ENCODE results near the gene KITLG.
A peak's percentile ranks its signal among the peaks of the same experiment; 100 is the strongest.
"Not testable (repeated sequence)": the region's sequence is repeated elsewhere in the genome, so short reads cannot be mapped to it uniquely, and the experiment has no call there.

Gene KITLG, protein sequence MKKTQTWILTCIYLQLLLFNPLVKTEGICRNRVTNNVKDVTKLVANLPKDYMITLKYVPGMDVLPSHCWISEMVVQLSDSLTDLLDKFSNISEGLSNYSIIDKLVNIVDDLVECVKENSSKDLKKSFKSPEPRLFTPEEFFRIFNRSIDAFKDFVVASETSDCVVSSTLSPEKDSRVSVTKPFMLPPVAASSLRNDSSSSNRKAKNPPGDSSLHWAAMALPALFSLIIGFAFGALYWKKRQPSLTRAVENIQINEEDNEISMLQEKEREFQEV

DNA sequence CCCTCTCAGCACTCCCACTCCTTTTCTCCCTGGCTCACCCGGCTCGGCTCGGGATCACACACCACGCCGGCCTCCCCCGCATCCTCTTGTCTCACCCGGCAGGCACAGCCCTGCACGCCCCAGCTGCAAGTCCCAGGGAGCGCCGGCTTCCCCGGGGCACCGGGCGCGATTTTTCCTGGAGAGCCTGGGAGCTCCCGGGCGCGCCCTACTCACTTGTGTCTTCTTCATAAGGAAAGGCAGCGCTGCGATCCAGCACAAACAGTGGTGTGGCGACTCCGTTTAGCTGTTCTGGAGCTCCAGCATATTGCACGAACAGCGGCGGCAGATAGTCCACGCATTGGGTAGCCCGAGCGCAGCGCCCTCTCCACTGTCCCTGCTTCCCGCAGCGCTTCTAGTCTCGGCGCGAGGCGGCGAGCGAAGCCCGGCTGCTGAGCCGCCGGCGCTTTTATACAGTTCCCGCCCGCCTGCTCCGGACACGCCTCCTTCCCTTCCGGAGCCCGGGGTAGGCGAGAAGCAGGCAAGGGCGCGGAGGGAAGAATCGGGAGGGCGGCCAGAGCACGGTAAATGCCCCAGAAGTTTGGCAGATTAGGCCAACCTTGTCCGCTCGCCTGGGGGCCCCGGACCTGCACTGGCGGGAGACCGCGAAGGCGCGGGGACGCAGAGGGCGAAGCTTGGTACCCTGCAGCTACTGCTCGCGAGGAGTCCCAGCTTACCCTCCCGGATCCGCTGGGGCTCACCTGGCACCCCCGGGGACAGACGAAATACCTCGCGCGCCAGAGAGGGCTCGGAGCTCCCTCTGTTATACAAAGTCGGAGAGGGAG is at the start of gene KITLG:
TSS of gene KITLG (minus strand) at position 421 of the 821 bp plus-strand sequence. CDS start at position 228, 193 bp downstream.
- peak; percentile 6 to 10 for DNase-seq (ENCODE audit: low read depth in 2 of 2)

DNA sequence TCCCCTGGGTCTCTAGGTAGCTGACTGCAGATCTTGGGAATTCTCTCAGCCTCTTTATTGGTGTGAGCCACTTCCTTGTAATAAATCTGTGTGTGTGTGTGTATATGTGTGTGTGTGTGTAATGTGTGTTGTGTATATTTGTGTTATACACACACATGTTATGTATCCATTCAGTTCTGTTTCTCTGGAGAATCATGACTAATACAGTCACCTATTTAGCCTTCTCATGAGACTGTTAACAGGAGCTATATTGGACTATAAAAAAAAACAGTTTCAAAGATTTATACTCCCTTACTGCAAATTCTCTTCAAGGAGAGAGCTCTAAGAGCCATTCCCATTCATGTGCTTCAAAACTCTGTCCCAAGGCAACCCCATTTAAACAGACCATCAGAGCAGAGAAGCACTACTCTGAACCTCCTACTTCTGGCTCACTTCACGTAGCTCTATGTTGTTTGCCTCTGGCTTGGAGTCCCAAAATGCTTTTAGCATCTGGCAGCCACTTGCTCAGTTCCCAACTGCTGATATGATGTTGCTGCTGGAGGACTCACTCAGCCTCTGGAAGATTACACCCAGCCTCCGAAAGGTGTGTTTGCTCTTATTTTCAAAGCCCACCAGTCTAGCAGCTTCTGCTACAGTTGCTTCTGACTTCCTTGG is 48.7 kb upstream of the KITLG start:
- no peak for DNase-seq (ENCODE audit: low read depth in 2 of 2)

DNA sequence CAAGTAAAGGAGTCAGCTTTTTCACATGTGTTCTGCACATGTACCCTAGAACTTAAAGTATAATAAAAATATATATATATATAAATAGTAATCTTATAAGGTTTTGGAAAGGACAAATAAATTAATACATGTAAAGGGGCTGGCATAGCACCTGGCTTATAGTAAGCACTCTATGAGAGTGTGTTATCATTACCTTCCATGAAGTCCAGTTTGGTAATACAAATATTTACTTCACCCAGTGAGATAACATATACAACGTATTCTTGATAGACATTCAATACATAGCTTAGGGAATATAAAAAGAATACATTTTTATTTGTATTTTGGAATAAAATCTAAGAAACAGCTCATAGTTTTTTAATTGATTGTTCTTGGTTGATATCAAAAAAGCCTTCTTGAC is 47.8 kb upstream of the KITLG start:
- not testable (repeated sequence) for DNase-seq (ENCODE audit: low read depth in 2 of 2)

DNA sequence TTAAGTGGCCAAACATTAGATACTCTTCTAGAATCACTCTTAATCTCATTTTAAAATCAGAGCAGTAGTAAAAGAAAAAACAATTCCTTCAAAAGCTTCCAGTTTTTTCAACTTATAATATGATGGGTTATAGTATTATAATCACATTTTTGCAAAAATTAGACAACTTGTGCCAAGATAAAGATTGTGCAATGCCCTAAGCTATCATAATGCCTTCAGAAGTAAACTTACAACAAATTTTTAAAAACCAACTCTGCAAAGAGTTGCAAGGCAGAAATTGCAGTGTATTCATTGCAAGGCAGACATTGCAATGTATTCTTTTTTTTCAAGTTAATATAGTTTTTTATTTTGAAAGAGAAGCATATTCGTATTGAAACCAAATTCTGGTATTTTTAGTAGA is 47.2 kb upstream of the KITLG start:
- DNase-seq (ENCODE audit: low read depth in 2 of 2), result no peak

DNA sequence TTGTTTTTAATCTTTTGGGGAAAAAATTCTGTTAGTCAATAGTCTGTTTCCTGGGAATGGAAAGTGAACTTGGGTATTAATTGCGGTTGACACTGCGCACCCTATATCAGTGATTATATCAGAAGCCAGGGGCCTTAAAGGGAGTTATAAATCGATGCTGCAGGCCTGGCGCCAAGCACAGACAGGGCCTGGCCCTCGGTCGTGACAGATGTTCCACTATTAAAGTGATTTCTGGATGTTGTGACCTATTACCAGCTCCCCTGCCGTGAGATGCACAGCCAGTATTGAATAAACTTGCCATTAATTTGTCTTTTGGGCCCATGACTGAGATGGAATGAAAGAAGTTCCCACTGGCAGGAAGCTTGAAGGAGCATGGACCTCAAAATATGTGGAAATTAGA is 45.1 kb upstream of the KITLG start:
- no peak for DNase-seq (ENCODE audit: low read depth in 2 of 2)

DNA sequence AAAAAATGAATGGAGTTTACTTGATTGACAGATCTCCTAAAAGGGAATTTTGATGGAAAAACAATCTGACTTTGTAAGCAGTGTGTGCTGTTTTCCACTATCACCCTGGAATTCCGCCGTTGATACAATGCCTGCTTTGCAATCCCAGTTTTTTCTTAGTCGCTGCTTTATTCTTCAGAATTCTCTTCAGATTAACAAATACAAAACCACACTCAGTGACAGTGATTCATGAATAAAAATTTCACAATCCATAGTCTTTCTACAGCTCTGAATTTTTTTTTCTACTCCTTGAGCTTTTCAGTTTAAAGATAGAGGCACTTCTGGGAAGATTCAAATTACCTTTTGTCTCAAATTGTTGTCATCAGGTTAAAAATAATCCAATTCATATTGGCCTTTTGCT is 44.6 kb upstream of the KITLG start:
- DNase-seq (ENCODE audit: low read depth in 2 of 2), result no peak

DNA sequence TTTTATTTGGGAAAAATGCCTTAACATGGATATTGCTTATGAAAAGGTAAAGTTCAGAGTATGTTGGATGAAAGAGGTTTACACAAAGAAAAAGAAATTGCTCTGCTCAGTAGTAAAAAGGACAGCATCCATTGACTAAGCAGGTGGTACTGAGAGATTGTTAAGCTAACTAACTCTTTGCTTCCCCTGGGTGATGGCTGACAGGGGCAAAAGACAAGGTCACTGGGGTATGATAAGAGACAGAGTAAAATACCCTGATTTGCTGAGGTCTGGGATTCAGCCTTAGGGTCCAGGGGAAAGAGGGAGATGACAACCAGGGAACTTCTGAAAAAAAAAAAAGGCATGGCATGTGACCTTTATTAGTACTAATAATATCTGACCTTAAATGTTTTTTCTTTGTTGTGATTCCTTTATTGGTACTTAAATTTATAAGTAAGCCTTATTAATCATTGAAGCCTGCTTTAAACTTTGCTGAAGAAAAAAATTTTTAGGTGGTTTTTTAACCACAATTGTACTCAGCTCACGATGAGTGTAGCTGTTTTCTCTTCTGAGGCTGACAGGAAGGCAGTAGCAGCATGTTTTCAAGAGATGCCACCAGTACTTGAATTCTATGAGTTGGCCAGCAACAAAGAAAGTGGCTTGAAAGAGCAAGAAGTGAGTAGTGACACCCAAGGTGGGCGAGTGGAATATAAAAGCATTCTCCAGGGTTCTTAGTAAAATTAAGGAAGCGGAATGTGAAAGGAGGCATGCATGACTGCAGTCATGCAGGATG is 43.7 kb upstream of the KITLG start:
- DNase-seq (ENCODE audit: low read depth in 2 of 2), result no peak

DNA sequence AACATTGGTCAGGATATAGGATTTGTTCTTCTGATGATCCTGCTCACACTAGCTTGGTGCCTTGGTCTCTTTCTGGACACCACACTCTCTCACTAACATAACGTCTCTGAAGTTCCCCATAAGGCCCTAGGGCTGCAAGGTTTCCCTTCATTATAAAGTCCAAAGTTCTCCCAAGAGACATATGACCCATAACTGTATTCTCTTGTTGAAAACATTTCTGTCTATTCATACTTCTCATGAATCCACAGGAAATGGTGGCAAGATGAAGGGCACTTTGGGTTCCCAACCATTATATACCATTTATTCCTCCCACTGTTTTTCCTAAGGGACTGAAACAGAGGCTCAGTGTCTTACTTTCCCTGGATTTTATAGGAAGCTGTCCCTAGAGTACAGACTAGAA is 37.1 kb upstream of the KITLG start:
- DNase-seq (ENCODE audit: low read depth in 2 of 2), result no peak

DNA sequence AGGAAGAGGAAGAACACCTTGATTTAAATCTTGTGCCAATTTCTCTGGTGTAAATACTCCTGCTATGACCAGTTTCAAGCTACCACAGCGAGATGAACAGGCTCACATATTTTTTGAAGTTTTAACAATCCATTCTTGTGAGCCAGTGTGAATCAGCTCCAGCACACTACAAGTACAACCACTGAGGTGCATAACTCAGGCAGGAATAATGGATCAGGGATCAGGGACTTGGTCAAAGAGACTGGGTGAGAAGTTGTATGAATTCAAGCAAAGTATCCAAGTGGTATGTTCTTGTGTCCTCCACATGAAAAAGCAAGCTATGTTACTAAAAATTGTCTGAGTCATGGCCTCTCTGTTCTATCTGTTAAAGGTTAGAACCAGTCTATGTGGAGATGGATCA is 35.2 kb upstream of the KITLG start:
- no peak for DNase-seq (ENCODE audit: low read depth in 2 of 2)

DNA sequence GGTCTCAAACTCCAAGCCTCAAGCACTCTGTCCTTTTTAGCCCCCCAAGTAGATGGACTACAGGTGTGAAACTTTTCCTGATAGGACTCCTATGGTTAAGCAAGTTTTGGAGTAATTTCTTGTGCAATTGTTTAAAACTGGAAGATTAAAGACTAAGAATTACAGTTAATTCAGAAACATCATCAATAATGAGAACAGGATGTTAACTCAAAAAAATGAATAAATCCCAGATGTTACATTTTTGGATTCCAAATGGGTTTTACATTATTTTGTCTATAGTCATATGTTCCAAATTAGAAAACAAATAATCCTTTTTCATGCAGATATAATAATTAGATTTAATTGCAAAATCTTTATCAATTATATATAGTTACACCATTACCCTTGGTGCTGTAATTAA is 24.4 kb upstream of the KITLG start:
- no peak for DNase-seq (ENCODE audit: low read depth in 2 of 2)

DNA sequence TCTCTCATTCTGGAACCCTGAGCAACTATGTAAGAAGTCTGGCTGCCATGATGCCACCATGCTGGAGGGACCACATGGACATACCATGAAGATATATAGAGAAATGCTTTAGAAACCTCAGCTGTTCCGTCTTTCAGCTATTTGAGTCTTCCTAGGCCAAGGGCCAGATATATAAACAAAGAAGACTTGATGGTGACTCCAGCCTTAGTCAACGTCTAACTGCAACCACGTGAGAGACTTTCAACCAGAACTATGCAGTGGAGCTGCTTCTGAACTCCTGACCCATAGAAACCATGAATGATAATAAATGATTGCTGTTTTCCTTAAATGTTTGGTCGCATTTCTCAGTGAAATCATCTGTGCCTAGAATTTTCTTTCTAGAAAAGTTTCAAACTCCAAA is 20.0 kb upstream of the KITLG start:
- DNase-seq (ENCODE audit: low read depth in 2 of 2), result no peak

DNA sequence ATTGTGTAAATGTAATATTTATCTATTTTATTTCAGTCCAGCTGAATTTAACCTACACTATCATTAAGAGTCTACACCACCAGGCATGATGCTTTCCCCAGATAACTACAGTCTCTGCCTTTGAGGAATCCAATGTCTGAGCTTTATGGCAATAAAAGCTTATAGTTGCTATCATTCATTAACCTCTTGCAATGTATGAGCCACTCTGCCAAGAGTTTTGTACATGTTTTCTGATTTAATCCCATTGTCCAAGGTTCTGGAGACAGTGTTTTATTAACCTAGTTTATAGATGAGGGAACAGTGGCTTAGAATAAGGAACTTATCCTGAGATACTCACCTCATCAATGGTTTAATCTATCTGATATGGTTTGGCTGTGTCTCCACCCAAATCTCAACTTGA is 17.1 kb upstream of the KITLG start:
- DNase-seq (ENCODE audit: low read depth in 2 of 2), result no peak

DNA sequence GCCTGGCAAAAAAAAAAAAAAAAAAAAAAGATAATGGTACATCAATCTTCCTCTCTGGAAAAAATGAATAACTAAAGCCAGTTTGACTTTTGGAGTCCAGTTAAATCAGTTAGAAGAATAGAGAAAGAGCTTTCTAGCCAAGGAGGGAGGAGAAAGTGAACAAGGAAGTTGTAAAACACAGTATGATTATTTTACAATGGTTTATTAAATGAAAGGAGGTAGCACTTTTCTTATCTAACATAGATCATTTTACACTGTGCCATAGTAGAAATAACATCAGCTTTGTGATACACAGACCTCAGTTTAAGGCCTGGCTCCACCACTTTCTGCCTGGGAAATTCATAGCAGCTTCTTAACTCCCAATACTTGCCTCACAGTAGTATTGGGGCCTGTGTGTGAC is 15.4 kb upstream of the KITLG start:
- no peak for DNase-seq (ENCODE audit: low read depth in 2 of 2)

DNA sequence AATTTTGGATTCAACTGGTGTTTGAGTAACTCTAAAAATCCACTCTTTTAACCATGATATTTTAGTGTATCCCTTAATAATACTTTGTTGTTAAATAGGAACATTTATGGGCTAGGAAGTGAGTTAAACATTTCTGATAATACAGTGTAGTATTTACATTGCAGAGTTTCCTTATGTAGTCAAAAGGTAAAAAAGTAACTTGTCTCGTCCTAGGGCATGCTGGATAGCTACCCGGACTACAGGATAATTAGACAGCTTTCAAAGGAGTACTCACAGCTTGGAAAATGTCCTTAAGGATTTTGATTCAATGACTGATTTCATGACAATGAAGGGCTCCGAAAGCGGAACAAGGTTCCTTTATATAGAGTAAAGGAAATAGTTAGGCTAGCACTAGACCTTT is 14.5 kb upstream of the KITLG start:
- no peak for DNase-seq (ENCODE audit: low read depth in 2 of 2)

DNA sequence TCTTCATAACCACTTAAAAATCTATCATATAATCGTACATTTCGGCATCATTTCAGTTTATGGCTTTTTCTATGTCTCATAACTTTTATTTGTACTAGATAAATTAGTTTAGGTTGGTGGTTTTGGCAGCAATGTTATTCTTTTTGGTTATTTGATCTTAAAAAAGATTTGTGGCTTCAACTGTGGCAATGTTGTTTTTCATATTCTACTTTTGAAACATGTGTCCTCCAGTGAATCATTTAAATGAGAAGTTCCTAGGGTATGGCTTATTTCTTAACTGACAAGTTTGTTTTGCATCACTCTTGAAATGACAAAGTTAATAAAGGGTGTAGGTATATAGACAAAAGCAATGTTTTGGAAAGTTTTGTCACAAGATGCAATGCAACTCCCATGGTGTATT is 11.1 kb upstream of the KITLG start:
- no peak for DNase-seq (ENCODE audit: low read depth in 2 of 2)

DNA sequence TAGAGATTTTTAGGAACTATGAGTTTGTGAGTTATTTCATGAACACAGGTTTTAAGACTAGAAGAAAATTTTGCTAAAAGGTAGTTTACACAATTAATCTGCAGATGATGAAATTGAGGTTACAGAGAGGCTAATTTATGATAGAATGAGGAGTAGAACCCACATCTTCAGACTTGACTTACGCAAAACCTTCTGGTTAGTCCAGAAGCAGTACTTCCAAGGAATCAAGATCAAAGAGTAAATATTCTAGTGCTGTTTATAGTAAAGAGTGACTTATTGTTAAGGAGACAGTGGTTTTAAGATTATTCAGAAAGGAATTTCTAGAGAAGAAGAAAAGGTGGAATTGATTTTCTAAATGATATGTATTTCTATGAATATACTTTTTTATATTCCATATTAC is 10.6 kb upstream of the KITLG start:
- no peak for DNase-seq (ENCODE audit: low read depth in 2 of 2)

DNA sequence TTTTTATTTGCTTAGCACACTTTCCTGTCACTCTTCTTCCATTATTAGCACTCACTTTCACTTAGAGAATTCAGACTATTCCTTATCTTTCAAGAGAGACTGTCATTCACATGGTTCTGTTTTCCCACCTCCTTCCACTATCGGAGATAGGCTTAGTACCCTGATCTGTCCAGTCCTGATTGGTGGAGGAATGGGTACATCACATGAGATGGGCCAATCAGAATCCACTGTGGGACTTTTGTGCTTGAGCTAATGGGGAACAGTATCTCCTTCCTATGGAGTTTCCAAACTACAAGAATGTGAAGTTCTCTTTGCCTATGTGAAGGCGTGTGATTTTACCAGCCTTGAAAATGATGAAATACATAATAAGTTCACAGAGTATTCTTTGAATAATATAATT is 4.8 kb upstream of the KITLG start:
- DNase-seq (ENCODE audit: low read depth in 2 of 2), result no peak

DNA sequence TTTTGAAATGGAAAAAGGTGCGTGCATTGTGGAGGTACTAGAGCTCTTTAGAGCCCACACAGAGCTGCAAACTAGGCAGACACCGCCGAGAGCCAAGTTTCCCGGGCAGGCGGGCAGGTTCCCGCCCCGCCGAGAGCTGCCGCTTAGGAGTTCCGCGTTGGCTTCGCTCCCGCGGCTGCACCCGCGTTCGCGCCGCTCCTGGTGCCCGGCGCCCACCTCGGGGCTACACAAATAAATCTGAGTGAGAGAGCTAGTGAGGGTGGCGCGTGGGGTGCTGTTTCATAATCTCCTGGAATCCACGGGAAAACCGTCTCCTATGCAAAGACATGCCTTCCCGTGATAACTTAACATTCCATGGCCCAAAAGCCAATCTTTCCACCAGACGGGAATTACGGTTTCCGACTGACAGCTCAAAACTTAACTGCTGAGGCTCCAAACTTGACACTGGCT is 645 bp downstream of the KITLG start:
- DNase-seq (ENCODE audit: low read depth in 2 of 2), result no peak

DNA sequence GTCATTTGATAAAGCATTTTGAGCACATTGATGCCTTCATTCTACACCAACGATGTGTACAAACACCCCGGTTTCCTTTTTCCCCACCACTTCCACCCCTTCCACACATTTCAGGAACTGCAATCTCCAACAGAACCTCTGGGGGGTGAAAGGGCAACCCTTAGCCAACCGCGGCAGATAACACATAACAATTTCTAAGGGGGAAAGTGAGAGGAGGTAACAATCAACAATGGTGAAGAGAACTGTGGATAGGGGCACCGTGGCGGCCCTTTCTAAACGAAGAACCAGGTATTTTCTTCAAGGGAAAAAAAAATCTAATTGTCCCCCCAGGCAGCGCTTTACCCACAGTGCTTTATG is 1.1 kb downstream of the KITLG start:
- DNase-seq (ENCODE audit: low read depth in 2 of 2), result no peak

DNA sequence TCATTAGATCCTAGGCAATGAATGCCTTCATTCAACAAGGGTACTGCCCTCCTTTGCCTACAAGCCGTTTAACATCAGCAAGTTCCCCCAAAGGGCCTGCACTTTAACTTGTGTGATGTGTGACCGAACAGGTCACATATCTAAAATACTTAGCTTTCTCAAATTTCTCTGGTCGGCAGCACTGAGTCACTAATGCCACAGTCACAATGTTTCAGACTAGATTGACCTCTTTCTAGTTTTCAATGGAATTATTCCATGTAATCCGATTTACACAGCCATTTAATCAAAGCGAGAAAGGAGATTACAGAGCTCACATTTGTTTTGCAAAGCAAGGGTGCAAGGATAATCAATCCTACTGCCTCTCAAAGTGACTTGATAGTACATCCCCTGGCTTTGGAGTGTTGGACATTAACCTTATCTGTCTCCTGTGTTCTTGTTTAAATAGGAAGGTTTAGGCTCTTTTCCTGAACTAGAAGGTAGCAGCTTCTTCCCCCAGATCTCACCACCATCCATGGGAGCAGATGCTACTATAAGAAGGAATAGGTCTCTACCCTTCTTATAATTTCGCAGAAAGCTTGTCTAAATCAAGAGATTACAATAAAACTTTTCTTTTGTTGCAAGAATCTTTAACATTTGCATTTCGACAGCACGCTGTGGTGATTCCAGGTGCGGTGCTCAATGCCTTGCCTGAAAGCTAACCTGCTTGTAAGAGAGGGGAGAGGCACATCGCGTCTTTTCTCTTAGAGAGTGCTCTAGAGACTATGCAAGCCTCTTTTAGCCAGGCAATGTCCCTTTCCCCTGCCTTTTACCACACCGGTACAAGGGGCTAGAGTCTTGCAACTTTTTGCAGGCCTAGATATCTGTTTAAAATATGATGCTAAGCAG is 1.8 kb downstream of the KITLG start:
- no peak for DNase-seq (ENCODE audit: low read depth in 2 of 2)

DNA sequence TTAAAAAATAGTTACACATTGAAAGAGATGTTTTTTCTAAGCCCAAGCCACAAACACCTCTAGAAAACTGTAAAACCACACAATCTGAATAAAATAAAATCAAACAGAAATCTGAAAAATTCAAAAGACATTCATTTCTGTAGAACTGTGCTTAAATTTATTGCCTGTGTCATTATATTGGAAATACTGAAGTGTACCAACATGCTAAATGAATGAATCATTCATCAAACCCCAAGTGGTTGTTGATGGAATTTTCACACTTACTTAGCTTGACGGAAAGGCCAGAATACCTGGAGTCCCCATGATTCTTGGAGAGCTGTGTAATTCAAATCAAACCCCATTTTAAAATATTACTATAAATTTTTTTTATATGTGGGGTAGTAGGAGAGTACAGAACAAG is 2.7 kb downstream of the KITLG start:
- DNase-seq (ENCODE audit: low read depth in 2 of 2), result no peak
